Stimulated activated CD8-positive, alpha-beta memory T cell treated with anti-CD3 and anti-CD28 coated beads, Interleukin-7, amount 100 ng/mL, for 4 hours (primary cell): ENCODE measurements around the gene TNNT3.
"Not testable (repeated sequence)": the region's sequence is repeated elsewhere in the genome, so short reads cannot be mapped to it uniquely, and the experiment has no call there.

ENCODE experiments used
- DNase-seq, 2 donors: peaks; one replicate each; pipeline ENCODE4 v3.0.0-alpha.2; 2020; ENCODE audit warnings: low read depth in 2 of 2

Gene TNNT3

DNA sequence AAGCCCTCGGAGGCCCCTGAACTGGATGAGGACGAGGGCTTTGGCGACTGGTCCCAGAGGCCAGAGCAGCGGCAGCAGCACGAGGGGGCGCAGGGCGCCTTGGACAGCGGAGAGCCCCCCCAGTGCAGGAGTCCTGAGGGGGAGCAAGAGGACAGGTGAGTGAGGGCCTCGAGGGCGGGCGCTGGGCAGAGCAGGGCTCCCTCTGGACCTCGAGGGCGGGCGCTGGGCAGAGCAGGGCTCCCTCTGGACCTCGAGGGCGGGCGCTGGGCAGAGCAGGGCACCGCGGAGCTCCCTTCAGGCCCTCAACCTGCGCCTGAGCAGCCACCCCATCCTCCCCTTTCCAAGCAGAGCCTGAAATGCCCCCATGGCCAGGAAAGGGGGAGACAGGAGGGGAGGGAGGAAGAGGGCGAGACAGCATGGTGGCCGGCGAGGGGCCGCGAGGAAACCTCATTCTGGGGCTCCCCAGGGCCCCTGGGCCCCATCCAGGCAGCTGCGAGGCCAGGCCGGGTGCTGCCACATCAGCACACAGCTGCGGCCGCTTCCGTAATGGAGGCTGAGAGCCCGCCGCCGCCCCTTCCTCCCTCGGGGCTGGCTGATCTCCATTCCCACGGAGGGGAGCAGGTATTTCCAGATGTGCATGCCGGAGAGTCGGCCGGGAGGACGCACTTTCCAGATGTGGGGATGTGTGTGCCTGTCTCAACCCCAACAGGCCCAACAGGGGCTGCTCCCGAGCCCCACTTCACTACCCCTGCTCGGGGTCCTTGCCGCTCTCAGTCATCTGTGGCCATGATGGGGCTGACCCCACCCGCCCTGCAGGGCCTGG lies 37.9 kb upstream of the TNNT3 start:
- DNase-seq: no peak

DNA sequence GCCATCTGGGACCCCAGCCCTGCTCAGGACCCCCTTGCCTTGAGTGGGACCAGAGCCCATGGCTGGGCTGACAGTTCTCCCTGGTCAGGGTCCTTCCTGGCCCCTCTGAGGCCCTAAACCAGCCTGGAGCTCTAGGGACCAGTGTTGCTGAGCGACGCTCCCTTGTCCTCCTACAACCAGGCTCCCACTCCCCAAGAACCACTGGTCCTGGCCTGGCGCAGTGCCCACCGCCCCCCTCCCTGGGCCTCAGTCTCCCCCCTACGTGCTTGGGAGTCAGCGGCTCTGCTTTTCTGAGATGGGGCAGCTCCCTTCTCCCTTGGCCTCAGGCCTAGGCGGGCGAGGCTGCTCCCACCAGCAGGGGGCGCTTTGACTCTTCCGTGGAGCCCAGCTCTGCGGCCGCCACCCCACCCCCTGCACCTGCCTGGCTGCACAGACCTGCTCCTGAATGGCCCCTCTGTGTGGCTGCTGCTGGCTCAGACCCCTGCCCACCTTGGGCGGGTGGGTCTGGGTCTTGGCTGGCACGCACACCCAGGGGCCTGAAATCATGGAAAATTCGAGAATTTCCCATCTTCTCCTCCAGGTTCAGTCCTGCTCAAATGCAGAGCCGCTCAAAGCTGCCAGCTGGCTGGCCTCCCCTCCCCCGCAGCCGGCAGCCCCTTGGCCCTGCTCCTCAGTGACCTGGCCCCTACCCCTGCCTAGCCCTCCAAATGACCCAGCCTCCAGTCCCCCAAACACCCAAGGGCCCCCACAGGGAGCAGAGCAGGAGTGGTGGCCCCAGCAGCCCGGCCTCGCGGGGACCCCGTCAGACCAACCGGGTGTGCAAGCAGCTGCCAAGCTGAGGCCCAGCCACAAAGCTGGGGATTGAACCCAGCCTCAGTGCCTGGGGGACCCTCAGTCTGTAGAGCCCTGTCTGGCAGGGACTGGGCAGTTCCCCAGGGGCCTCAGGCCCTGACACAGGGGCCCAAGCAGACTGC lies 37.0 kb upstream of the TNNT3 start:
- DNase-seq: peak; percentile 29 to 69

GRCh38 chr11:1883346-1884302 lies 35.9 kb upstream of the TNNT3 start:
- no peak for DNase-seq

DNA sequence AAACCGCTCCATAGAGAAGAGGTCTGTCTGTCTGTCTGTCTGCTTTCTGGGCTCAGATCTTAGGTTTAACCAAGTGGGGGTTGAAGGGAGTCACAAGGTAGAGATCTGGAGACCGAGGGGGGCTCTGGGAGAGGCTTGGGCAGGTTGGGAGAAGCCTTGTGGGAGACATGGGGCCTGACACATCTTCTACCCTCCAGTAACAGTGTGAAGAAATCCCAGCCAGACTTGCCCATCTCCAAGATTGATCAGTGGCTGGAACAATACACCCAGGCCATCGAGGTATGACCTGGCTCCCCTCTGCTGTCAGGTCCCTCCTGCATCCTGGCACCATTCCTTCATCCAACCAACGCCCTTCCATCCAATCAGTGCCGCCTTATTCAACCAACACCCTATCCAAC lies 35.2 kb upstream of the TNNT3 start:
- DNase-seq: no peak

DNA sequence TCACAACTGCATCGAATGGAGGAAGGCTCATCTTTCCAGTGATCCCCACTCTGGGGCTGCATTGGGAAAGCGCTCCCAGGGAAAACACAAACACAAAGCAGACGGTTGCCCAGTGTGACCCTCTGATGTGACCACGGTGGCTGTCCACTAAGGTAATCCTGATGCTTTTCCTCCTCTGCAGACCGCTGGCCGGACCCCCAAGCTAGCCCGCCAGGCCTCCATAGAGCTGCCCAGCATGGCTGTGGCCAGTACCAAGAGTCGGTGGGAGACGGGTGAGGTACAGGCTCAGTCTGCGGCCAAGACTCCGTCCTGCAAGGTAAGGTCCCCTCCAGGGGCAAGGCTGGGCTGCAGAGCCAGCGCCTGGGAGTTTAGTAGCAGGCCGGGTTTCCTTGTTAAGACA lies 33.0 kb upstream of the TNNT3 start:
- DNase-seq: not testable (repeated sequence)

DNA sequence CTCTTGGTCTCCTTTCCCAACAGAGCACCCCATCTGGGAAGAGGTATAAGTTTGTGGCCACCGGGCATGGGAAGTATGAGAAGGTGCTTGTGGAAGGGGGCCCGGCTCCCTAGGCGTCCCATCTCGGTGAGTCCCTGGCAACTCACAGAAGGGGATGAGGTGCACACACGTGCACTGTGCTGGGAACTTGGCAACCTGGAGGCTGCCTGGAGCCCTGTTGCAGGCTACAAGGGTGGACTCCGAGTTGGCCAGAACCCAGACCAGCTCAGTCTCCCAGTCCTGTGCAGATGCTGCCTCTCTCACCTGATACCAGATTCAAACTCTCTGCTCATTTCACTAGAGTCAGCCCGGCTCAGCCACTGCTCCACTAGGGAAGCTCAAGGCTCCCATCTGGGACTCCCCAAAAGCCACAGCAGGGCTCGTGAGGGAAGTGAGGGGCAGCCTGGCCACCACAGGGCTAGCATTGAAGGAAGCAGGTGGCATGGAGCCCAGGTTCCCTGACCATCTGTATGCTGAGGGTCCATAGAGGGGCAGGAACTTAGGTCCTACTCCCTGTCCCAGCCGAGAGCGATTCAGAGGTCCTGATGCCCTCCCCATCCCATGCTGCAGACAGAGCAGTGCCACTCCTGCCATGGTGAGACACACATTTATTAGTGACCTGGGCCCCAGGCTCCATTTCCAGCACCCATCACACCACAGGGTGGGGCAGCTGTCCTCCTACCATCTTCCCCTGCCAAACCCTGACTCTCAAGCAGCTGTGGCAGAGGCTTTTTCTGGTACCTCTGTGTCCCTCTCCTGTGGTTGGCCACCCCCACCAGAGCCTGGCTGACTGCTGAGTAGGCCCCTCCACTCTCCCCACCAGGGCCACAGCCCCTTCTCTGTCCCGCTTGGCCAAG lies 31.8 kb upstream of the TNNT3 start:
- no peak for DNase-seq

GRCh38 chr11:1888347-1888753 lies 31.2 kb upstream of the TNNT3 start:
- no peak for DNase-seq

DNA sequence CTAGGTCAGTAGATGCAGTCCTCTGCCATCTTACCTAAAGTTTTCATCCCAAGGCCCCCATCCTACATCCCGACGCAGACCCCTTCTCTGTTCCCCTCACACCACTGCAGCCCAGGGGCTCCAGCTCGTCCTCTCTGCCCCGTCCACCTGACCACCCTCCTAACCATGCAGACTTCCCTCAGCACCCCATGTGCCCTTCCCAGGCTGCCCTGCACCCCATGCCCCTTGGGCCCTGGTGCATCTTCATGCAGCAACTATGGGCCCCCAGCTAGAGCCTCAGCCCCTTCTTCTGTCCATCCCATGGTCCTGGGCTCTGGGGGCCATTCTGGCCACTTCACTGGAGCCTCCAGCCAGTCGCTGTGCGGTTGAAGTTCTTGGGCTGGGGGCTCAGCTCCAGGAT lies 30.7 kb upstream of the TNNT3 start:
- no peak for DNase-seq

- peak; percentile 52 to 77 for DNase-seq
Measured at GRCh38 chr11:1889224-1889930, 30.1 kb upstream of the TNNT3 start.

GRCh38 chr11:1889941-1890855 lies 29.3 kb upstream of the TNNT3 start:
- DNase-seq: no peak

DNA sequence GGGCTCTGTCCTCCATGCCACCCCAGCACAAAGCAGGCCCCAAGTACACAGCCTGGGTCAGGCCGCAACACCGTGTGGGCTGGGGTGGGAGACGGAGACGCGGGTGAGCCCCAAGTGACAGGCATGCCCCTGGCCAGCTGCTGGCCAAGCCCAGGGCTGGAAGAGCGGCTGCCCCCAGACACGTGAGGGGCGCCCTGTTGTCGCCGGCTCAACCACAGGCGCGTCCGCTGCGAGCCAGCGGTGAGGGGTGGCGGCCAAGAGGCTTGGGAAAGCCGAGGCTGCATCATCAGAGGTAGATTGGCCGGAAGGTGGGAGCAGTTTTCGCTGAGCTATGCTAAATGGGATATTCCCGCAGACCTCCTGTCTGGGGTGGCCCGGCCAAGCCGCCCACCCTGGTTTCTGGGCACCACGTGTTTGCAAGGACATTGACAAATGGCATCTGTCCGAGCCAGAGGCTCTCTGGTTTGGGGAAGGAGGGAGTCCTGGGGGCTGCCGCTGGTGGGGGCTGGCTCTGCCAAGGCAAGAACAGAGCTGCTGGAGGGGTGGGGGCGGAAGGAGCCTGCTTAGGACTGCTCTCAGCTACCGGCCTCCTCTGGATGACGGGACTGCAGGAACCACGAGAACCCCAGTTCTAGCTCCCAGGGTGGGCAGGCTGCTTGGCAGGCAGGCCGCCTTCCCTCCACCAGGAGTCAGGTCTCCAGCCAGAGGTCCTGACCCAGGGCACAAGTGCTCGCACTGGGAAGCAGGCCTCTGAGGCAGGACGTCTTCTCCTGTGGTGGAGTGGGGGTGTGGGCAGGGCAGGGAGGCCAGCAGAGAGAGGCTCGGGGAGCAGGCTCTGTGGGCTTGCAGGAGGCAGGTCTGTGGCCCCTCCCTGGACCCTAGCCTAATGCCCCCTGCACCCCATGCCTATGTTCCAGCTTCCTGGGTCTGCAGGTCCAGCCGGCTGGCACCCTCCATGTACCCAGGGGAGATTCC lies 28.4 kb upstream of the TNNT3 start:
- no peak for DNase-seq

DNA sequence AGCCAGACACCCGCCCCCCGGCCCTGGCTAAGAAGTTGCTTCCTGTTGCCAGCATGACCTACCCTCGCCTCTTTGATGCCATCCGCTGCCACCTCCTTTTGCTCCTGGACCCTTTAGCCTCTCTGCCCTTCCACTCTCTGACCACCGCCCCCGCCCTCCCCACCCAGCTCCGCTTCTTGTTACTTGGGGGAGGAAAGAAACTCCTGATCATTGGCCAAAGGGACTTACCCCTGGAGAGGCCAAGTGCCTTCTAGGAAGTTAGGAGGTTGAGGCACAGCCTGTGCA lies 27.7 kb upstream of the TNNT3 start, which contains the start of gene PRR33:
PRR33 (minus strand) TSS at position 65 of the 285 bp plus-strand sequence. CDS start 1,311 bp downstream, outside the sequence.
- no peak for DNase-seq

- no peak for DNase-seq
Measured at GRCh38 chr11:1892116-1892515, 27.4 kb upstream of the TNNT3 start.

- DNase-seq: no peak
Measured at GRCh38 chr11:1892558-1892957, 26.9 kb upstream of the TNNT3 start.

- DNase-seq: no peak
Measured at GRCh38 chr11:1893581-1894359, 25.7 kb upstream of the TNNT3 start.

- DNase-seq: no peak
Measured at GRCh38 chr11:1894759-1895158, 24.7 kb upstream of the TNNT3 start.

GRCh38 chr11:1896468-1896867 lies 23.0 kb upstream of the TNNT3 start:
- no peak for DNase-seq
